AG04449 (cell line): ENCODE measurements around the gene AVL9.
"Not testable (repeated sequence)": the region's sequence is repeated elsewhere in the genome, so short reads cannot be mapped to it uniquely, and the experiment has no call there.

Experiments used
- CTCF ChIA-PET: fragments of 350-600 bp; formaldehyde crosslinking; extraction: SDS; loops from one replicate; lab custom pipeline; 2021; ENCODE audit warnings: antibody characterized with exemption; lab: Yijun Ruan, JAX
- POLR2A ChIA-PET: fragments of 400-600, 350-600 bp; formaldehyde crosslinking; extraction: SDS; loops from one replicate; lab custom pipeline; 2020; ENCODE audit warnings: antibody characterized with exemption, inconsistent platforms; lab: Yijun Ruan, JAX
- DNase-seq: peaks from one replicate; pipeline ENCODE4 v3.0.0-alpha.2; 2010; ENCODE audit warnings: low read depth, low spot score
- H3K4me3 ChIP-seq: 2 replicates; pipeline ENCODE4 v1.5.1; 2011; ENCODE audit warnings: low read depth, mild to moderate bottlenecking, control low read depth, low read length
- CTCF ChIP-seq: IDR thresholded peaks from one replicate; pipeline ENCODE4 v1.5.1; 2011; ENCODE audit warnings: mild to moderate bottlenecking, moderate library complexity, low read length, control low read depth, inconsistent platforms; ENCODE audit not compliant: insufficient read depth; ENCODE audit errors: missing control alignments

AVL9 gene

GRCh38 chr7:32602470-32602869 lies 107.2 kb downstream of the AVL9 start:
- no peak for TF ChIP-seq CTCF
- no peak for DNase-seq
- no peak overlapping the region for H3K4me3 ChIP-seq
- ChIA-PET POLR2A (no interaction called here), CTCF (no interaction called here)

- CTCF ChIA-PET, H3K4me3 ChIP-seq, DNase-seq, POLR2A ChIA-PET: not testable (repeated sequence)
These were observed 108.2 kb downstream of the AVL9 start for GRCh38 chr7:32603492-32603891.

- DNase-seq, POLR2A ChIA-PET, H3K4me3 ChIP-seq, CTCF ChIA-PET: not testable (repeated sequence)
These were observed 108.8 kb downstream of the AVL9 start for GRCh38 chr7:32604047-32604446.

GRCh38 chr7:32605032-32605431 lies 109.7 kb downstream of the AVL9 start:
- CTCF ChIA-PET: no interaction called here
- no peak for TF ChIP-seq CTCF
- POLR2A ChIA-PET: no interaction called here
- DNase-seq: no peak
- H3K4me3 ChIP-seq: no peak overlapping the region

- DNase-seq: no peak
- ChIA-PET POLR2A (no interaction called here), CTCF (no interaction called here)
- H3K4me3 ChIP-seq: no peak overlapping the region
- no peak for TF ChIP-seq CTCF
These were observed 114.2 kb downstream of the AVL9 start for GRCh38 chr7:32609463-32609862.

- DNase-seq: peak; percentile 16
- ChIA-PET CTCF (no interaction called here), POLR2A (no interaction called here)
- TF ChIP-seq CTCF: no peak
- H3K4me3 ChIP-seq: no peak overlapping the region
These were observed 116.2 kb downstream of the AVL9 start for GRCh38 chr7:32611201-32612099.

- ChIA-PET CTCF (no interaction called here), POLR2A (no interaction called here)
- no peak overlapping the region for H3K4me3 ChIP-seq
- DNase-seq: peak; percentile 46
- TF ChIP-seq CTCF: no peak
These were observed 121.3 kb downstream of the AVL9 start for GRCh38 chr7:32616625-32617024.
